GM12878 (cell line): Measurements from ENCODE around the gene MRNIP. TPM values are rescaled to one million over a fixed set of nuclear protein-coding genes. Genes with fewer than 3 reads are reported as not detected.

Experiments
- CREM ChIP-seq: IDR thresholded peaks from 2 replicates; pipeline ENCODE4 v1.6.1; 2014; ENCODE audit warnings: antibody characterized with exemption, low read depth
- EZH2 ChIP-seq: IDR thresholded peaks from 2 replicates; pipeline ENCODE4 v1.6.1; 2012; ENCODE audit warnings: low read depth, mild to moderate bottlenecking, control low read depth, inconsistent platforms, low read length, borderline replicate concordance; ENCODE audit not compliant: control insufficient read depth
- HDGF ChIP-seq: fragments of 450-650 bp; IDR thresholded peaks from 2 replicates; pipeline ENCODE4 v1.6.1; 2016; ENCODE audit warnings: antibody characterized with exemption
- HSF1 ChIP-seq: fragments of 150-350 bp; IDR thresholded peaks from 2 replicates; pipeline ENCODE4 v1.6.1; 2014; ENCODE audit warnings: mild to moderate bottlenecking, low read depth, low read length
- MEF2A ChIP-seq: IDR thresholded peaks from 2 replicates; pipeline ENCODE4 v1.6.1; 2011; ENCODE audit warnings: low read depth, mild to moderate bottlenecking, low read length, moderate library complexity; ENCODE audit not compliant: insufficient read depth
- MTA2 ChIP-seq: fragments of 450-650 bp; IDR thresholded peaks from 2 replicates; pipeline ENCODE4 v1.6.1; 2016; ENCODE audit warnings: low read depth, mild to moderate bottlenecking, moderate library complexity
- MTA3 ChIP-seq: IDR thresholded peaks from 2 replicates; pipeline ENCODE4 v1.6.1; 2012; ENCODE audit warnings: low read length, inconsistent platforms, borderline replicate concordance
- NR2F1 ChIP-seq: fragments of 450-650 bp; conservative IDR thresholded peaks from 2 replicates; pipeline ENCODE4 v1.6.1; 2017; ENCODE audit warnings: mild to moderate bottlenecking
- NRF1 ChIP-seq: conservative IDR thresholded peaks from 2 replicates; pipeline ENCODE4 v1.6.1; 2011; ENCODE audit warnings: mild to moderate bottlenecking, low read depth, low read length, improper control_type of control experiment
- PAX8 ChIP-seq: fragments of 450-650 bp; IDR thresholded peaks from 2 replicates; pipeline ENCODE4 v1.6.1; 2017; ENCODE audit warnings: mild to moderate bottlenecking, moderate library complexity
- PBX3 ChIP-seq: IDR thresholded peaks from 2 replicates; pipeline ENCODE4 v1.6.1; 2011; ENCODE audit warnings: mild to moderate bottlenecking, low read depth, low read length, moderate library complexity; ENCODE audit not compliant: insufficient replicate concordance
- TBL1XR1 ChIP-seq: IDR thresholded peaks from 2 replicates; pipeline ENCODE4 v1.6.1; 2012; ENCODE audit warnings: low read depth, low read length, improper control_type of control experiment
- ZNF217 ChIP-seq: fragments of 450-650 bp; IDR thresholded peaks from 2 replicates; pipeline ENCODE4 v1.6.1; 2017; ENCODE audit warnings: antibody characterized with exemption, mild to moderate bottlenecking
- polyA plus RNA-seq, 11 experiments: library from polyadenylated mRNA; depleted of rRNA in 4 of 11; unstranded in 6 of 11; stranded (reverse) in 5 of 11; fragments of >200 nt; fragmentation: Nextera tagmentation in 4 of 11; fragmentation: Illumina TruSeq in 1 of 11; extraction: Ambion mirVana in 4 of 11; extraction: Trizol in 1 of 11; gene quantifications; 1 replicate in 1 of 11; 2 replicates in 10 of 11; pipeline versions ENCODE4 v1.2.1 to v1.2.3, GENCODE V29; 2011 to 2016; ENCODE audit warnings: inconsistent platforms in 2 of 11, missing spikeins in 2 of 11, low read depth in 1 of 11
- total RNA-seq, 4 experiments: library from RNA; depleted of rRNA in 3 of 4; stranded (reverse); fragments of >200 nt in 3 of 4; fragmentation: Illumina TruSeq in 1 of 4; extraction: Trizol in 1 of 4; gene quantifications; 2 replicates each; pipeline versions ENCODE4 v1.2.1 to v1.2.3, GENCODE V29; 2013 to 2021
- TF ChIP-seq, protein P1 (sequence below): fragments of 450-650 bp; formaldehyde crosslinking; IDR thresholded peaks from 2 replicates; pipeline ENCODE4 v1.4.0; 2022; ENCODE audit warnings: mild to moderate bottlenecking, moderate library complexity
- TF ChIP-seq, protein P2 (sequence below): IDR thresholded peaks from 2 replicates; pipeline ENCODE4 v1.6.1; 2012; ENCODE audit warnings: low read depth, low read length, improper control_type of control experiment

MRNIP gene
- total and polyA plus RNA-seq, 10 of the 15 experiments (the other 5 are each of a cell fraction or from before 2014, with no cell fraction given) = 2.4 to 30.4 (median 13.1) TPM

DNA sequence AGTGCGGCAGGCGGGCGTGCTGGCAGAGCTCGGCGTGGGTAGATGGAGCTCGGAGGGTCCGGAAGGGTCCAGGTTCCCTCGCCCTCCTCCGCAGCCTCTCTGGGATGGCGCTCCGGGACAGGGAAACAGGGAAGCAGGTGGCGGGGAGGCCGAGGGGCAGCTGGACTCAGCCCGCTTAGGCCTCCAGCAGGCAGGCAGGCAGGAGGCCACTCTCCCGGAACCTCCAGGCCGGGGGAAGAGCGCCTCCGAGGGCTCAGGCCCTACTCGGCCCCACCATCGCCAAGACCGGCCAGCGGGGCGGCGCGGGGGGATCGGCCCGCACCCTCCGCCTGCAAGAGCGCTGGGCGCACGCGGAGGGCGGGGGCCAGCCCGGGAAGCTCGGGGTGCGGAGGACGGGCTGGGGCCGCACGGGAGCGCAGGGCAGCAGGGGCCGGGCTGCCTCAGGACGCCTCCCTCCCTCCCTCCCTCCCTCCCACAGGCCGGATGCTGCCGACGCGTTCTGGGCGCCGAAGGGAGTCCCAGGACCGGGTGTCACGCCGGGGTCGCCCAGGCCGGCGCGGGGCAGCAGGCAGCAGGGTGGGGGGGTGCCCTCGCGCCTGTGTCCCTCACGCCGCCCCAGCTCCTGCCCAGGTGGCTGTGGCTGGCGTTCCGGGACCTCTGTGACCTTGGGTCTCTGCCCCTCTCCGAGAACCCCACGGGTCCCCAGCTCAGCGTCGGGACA lies 52.9 kb downstream of the MRNIP start (continued):
- TF ChIP-seq, protein P1, sequence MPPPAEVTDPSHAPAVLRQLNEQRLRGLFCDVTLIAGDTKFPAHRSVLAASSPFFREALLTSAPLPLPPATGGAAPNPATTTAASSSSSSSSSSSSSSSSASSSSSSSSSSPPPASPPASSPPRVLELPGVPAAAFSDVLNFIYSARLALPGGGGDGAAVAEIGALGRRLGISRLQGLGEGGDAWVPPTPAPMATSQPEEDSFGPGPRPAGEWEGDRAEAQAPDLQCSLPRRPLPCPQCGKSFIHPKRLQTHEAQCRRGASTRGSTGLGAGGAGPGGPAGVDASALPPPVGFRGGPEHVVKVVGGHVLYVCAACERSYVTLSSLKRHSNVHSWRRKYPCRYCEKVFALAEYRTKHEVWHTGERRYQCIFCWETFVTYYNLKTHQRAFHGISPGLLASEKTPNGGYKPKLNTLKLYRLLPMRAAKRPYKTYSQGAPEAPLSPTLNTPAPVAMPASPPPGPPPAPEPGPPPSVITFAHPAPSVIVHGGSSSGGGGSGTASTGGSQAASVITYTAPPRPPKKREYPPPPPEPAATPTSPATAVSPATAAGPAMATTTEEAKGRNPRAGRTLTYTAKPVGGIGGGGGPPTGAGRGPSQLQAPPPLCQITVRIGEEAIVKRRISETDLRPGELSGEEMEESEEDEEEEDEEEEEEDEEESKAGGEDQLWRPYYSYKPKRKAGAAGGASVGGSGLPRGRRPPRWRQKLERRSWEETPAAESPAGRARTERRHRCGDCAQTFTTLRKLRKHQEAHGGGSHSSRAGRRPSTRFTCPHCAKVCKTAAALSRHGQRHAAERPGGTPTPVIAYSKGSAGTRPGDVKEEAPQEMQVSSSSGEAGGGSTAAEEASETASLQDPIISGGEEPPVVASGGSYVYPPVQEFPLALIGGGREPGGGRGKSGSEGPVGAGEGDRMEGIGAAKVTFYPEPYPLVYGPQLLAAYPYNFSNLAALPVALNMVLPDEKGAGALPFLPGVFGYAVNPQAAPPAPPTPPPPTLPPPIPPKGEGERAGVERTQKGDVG (CRISPR knock-in tag) = no peak
- TF ChIP-seq CREM (peak; percentile 65), HDGF (peak; percentile 8; the same call in 1 of the 2 replicates), MTA3 (no peak), TBL1XR1 (no peak), PAX8 (no peak), NR2F1 (peak; percentile 72; the same call in 1 of the 2 replicates), MTA2 (no peak), EZH2 (no peak), PBX3 (no peak), ZNF217 (no peak), HSF1 (no peak), MEF2A (no peak), NRF1 (no peak)
- TF ChIP-seq, protein P2, sequence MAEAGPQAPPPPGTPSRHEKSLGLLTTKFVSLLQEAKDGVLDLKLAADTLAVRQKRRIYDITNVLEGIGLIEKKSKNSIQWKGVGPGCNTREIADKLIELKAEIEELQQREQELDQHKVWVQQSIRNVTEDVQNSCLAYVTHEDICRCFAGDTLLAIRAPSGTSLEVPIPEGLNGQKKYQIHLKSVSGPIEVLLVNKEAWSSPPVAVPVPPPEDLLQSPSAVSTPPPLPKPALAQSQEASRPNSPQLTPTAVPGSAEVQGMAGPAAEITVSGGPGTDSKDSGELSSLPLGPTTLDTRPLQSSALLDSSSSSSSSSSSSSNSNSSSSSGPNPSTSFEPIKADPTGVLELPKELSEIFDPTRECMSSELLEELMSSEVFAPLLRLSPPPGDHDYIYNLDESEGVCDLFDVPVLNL = no peak
- TF ChIP-seq, all 136 proteins: peak for 14
